MCF 10A (cell line): Measurements from ENCODE around the gene CYTH1. TPM values are rescaled to one million over a fixed set of nuclear protein-coding genes. Genes with fewer than 3 reads are reported as not detected.

Source experiments
- BruUV-seq: library from RNA; stranded (reverse); fragments of 400-500 nt; replicated peaks from 2 replicates; lab custom pipeline; 2021; lab: Mats Ljungman, UMichigan
- CTCF ChIA-PET: fragments of 300-600 bp; sonication (Branson Sonifier 250); formaldehyde crosslinking; extraction: SDS; loops from one replicate; lab custom pipeline; 2021; ENCODE audit warnings: antibody characterized with exemption, inconsistent platforms; lab: Yijun Ruan, JAX
- POLR2A ChIA-PET: fragments of 300-600, 350-650 bp; sonication (Branson Sonifier 250); formaldehyde crosslinking; extraction: SDS; loops from one replicate; lab custom pipeline; 2020; ENCODE audit warnings: antibody characterized with exemption, inconsistent platforms; lab: Yijun Ruan, JAX
- DNase-seq: peaks from one replicate; pipeline ENCODE4 v3.0.0-alpha.2; 2018; ENCODE audit not compliant: unreplicated experiment
- H3K27ac Mint-ChIP-seq: one replicate; pipeline ENCODE4 v1.8.0; 2022; ENCODE audit warnings: mild to moderate bottlenecking, low read depth, mixed read lengths; ENCODE audit not compliant: unreplicated experiment
- H3K27me3 Mint-ChIP-seq: one replicate; pipeline ENCODE4 v1.8.0; 2022; ENCODE audit warnings: mixed read lengths; ENCODE audit not compliant: insufficient read depth, unreplicated experiment
- H3K36me3 Mint-ChIP-seq: one replicate; pipeline ENCODE4 v1.8.0; 2022; ENCODE audit warnings: mild to moderate bottlenecking, moderate library complexity, mixed read lengths; ENCODE audit not compliant: insufficient read depth, unreplicated experiment
- H3K4me1 Mint-ChIP-seq: one replicate; pipeline ENCODE4 v1.8.0; 2022; ENCODE audit warnings: mixed read lengths; ENCODE audit not compliant: insufficient read depth, unreplicated experiment
- H3K4me3 Mint-ChIP-seq: one replicate; pipeline ENCODE4 v1.8.0; 2022; ENCODE audit warnings: mild to moderate bottlenecking, moderate library complexity, mixed read lengths; ENCODE audit not compliant: unreplicated experiment
- H3K9me3 Mint-ChIP-seq: one replicate; pipeline ENCODE4 v1.8.0; 2022; ENCODE audit warnings: mixed read lengths; ENCODE audit not compliant: unreplicated experiment
- CTCF ChIP-seq: fragments of 200-600 bp; IDR thresholded peaks from one replicate; pipeline ENCODE4 v1.8.0; 2022; ENCODE audit warnings: antibody characterized with exemption, mild to moderate bottlenecking; ENCODE audit not compliant: unreplicated experiment
- intact Hi-C: fragments of 100-400 bp; cut with micrococcal nuclease; formaldehyde crosslinking; loops from 2 replicates; pipeline ENCODE4 v1.14.1; 2022
- total RNA-seq: library from RNA; stranded (reverse); gene quantifications from 2 replicates; pipeline ENCODE4 v1.2.3, GENCODE V29; 2022

Gene CYTH1
- total RNA-seq, 1 experiment from 2014 or later = 38.5 TPM

- POLR2A ChIA-PET = interaction anchor here (1.0 to 5.9 kb wide), 6 partner anchors 11 to 155 kb away, joined by 3 to 67 read pairs (median 6); no protein-coding TSS in a partner anchor
- CTCF ChIA-PET = interaction anchor here (0.9 to 2.3 kb wide), 5 partner anchors 31 to 306 kb away, joined by 3 to 8 read pairs (median 5); no protein-coding TSS in a partner anchor
- peaks cover 5% of the 10 kb centered on the region for H3K36me3 Mint-ChIP-seq
- no peak for TF ChIP-seq CTCF
- H3K4me1 Mint-ChIP-seq = peaks cover 34% of the 10 kb centered on the region
- H3K27ac Mint-ChIP-seq = peak overlapping the region; percentile 50
- no peak overlapping the region for H3K4me3 Mint-ChIP-seq
- no peaks in the 10 kb centered on the region for H3K27me3 Mint-ChIP-seq
- DNase-seq = no peak
- no peaks in the 10 kb centered on the region for H3K9me3 Mint-ChIP-seq
- BruUV-seq = no TSS peak
- intact Hi-C loops = no loop called here
These were observed 34.6 kb downstream of the CYTH1 start for GRCh38 chr17:78747488-78747887.

- no peaks in the 10 kb centered on the region for H3K27me3 Mint-ChIP-seq
- intact Hi-C loops = loop anchor here (1.0 kb wide), 1 partner anchor 30 kb away; no protein-coding TSS in a partner anchor
- H3K4me3 Mint-ChIP-seq = no peak overlapping the region
- peaks cover 5% of the 10 kb centered on the region for H3K36me3 Mint-ChIP-seq
- ChIA-PET POLR2A (interaction anchor here (0.6 to 5.9 kb wide), 8 partner anchors 10 to 250 kb away, joined by 3 to 67 read pairs (median 4); no protein-coding TSS in a partner anchor), CTCF (interaction anchor here (0.8 to 2.3 kb wide), 5 partner anchors 24 to 305 kb away, joined by 3 to 8 read pairs (median 4); no protein-coding TSS in a partner anchor)
- no peak overlapping the region for H3K27ac Mint-ChIP-seq
- TF ChIP-seq CTCF = no peak
- no peak for DNase-seq
- H3K4me1 Mint-ChIP-seq = peaks cover 34% of the 10 kb centered on the region
- BruUV-seq = no TSS peak
- H3K9me3 Mint-ChIP-seq = no peaks in the 10 kb centered on the region
These were observed 35.2 kb downstream of the CYTH1 start for GRCh38 chr17:78746949-78747269.

GRCh38 chr17:78746263-78746948 lies 35.7 kb downstream of the CYTH1 start:
- Mint-ChIP-seq H3K9me3 (no peaks in the 10 kb centered on the region), H3K4me1 (peaks cover 34% of the 10 kb centered on the region), H3K4me3 (no peak overlapping the region), H3K27me3 (no peaks in the 10 kb centered on the region), H3K36me3 (peaks cover 5% of the 10 kb centered on the region), H3K27ac (no peak overlapping the region)
- no peak for DNase-seq
- ChIA-PET CTCF (interaction anchor here (0.8 to 2.3 kb wide), 5 partner anchors 25 to 305 kb away, joined by 3 to 8 read pairs (median 4); no protein-coding TSS in a partner anchor), POLR2A (interaction anchor here (0.6 to 5.9 kb wide), 8 partner anchors 9 to 250 kb away, joined by 3 to 67 read pairs (median 4); no protein-coding TSS in a partner anchor)
- BruUV-seq = no TSS peak
- intact Hi-C loops = loop anchor here (1.0 kb wide), 1 partner anchor 29 kb away; no protein-coding TSS in a partner anchor
- TF ChIP-seq CTCF = no peak

- peaks cover 5% of the 10 kb centered on the region for H3K36me3 Mint-ChIP-seq
- no peak overlapping the region for H3K27ac Mint-ChIP-seq
- ChIA-PET CTCF (interaction anchor here (0.6 to 2.3 kb wide), 3 partner anchors 37 to 249 kb away, joined by 3 to 8 read pairs (median 8); no protein-coding TSS in a partner anchor), POLR2A (interaction anchor here (1.2 to 5.9 kb wide), 3 partner anchors 9 to 38 kb away, joined by 3 to 67 read pairs (median 4); no protein-coding TSS in a partner anchor)
- intact Hi-C loops = loop anchor here (1.0 to 2.0 kb wide), 3 partner anchors 28 to 248 kb away; no protein-coding TSS in a partner anchor
- no peaks in the 10 kb centered on the region for H3K9me3 Mint-ChIP-seq
- BruUV-seq = no TSS peak
- H3K27me3 Mint-ChIP-seq = no peaks in the 10 kb centered on the region
- H3K4me1 Mint-ChIP-seq = peaks cover 34% of the 10 kb centered on the region
- no peak overlapping the region for H3K4me3 Mint-ChIP-seq
- TF ChIP-seq CTCF = peak; percentile 58
- DNase-seq = peak; percentile 59
These were observed 36.5 kb downstream of the CYTH1 start for GRCh38 chr17:78745407-78746088.
